SW480 (cell line): ENCODE measurements around the gene PTK7.

Experiments used
- DNase-seq: peaks from one replicate; pipeline ENCODE4 v3.0.0-alpha.2; 2016; ENCODE audit warnings: low spot score

Gene PTK7

DNA sequence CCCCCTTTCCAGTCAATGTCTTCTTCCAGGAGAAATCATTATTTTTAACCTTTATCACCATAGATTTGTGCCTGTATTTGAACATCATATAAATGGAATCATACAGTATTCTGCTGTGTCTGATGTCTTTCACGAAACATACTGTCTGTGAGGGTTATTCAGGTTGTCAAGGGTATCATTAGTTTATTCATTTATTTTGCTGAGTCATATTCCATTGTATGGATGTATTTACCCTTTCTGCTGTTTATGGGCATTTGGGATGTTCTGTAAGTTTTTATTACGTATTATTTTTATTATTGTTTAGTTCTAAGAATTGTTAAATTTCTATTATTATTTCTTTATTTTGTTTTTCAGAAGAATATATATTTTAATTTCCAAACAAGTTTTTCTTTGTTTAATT is 131.2 kb downstream of the PTK7 start:
- no peak for DNase-seq
